IMR-90 (cell line): ENCODE measurements around the gene ZNF600. TPM values are rescaled to one million over a fixed set of nuclear protein-coding genes. Genes with fewer than 3 reads are reported as not detected.

ENCODE experiments used
- ATAC-seq: fragments of 200-7000 bp; cut with Tn5 transposase; 2 replicates; pipeline ENCODE4 v1.9.1; 2020; ENCODE audit warnings: low read depth, mild to moderate bottlenecking, moderate library complexity
- BruUV-seq: library from RNA; stranded (reverse); fragments of 400-500 nt; replicated peaks from 2 replicates; lab custom pipeline; 2021; lab: Mats Ljungman, UMichigan
- CTCF ChIA-PET: fragments of 300-600 bp; formaldehyde crosslinking; extraction: SDS; loops from one replicate; lab custom pipeline; 2021; ENCODE audit warnings: antibody characterized with exemption; lab: Yijun Ruan, JAX
- POLR2A ChIA-PET: fragments of 300-600 bp; sonication (Branson Sonifier 250); formaldehyde crosslinking; loops from one replicate; lab custom pipeline; 2022; ENCODE audit warnings: antibody characterized with exemption; ENCODE audit not compliant: unreplicated experiment; lab: Charles Lee
- DNase-seq: peaks from one replicate; pipeline ENCODE4 v3.0.0; 2013
- H2AFZ ChIP-seq: replicated peaks from 2 replicates; pipeline ENCODE3; 2013; ENCODE audit warnings: low read length, mild to moderate bottlenecking; ENCODE audit not compliant: poor library complexity
- H2AK5ac ChIP-seq: 2 replicates; pipeline ENCODE4 v1.6.1; 2013; ENCODE audit warnings: low read depth, low read length, inconsistent platforms
- H2AK9ac ChIP-seq: replicated peaks from 2 replicates; pipeline ENCODE3; 2013; ENCODE audit warnings: mild to moderate bottlenecking, low read depth, low read length, moderate library complexity; ENCODE audit not compliant: poor library complexity
- H2BK120ac ChIP-seq: 2 replicates; pipeline ENCODE4 v1.6.1; 2013; ENCODE audit warnings: low read depth, low read length, inconsistent platforms
- H2BK15ac ChIP-seq: 3 replicates; pipeline ENCODE4 v1.6.1; 2013; ENCODE audit warnings: low read depth, low read length, inconsistent platforms
- H2BK20ac ChIP-seq: 2 replicates; pipeline ENCODE4 v1.6.1; 2013; ENCODE audit warnings: low read depth, mild to moderate bottlenecking, inconsistent platforms, low read length, moderate library complexity
- H2BK5ac ChIP-seq: 2 replicates; pipeline ENCODE4 v1.6.1; 2013; ENCODE audit warnings: mild to moderate bottlenecking, low read depth, low read length, inconsistent platforms; ENCODE audit not compliant: poor library complexity, severe bottlenecking
- H3K14ac ChIP-seq: replicated peaks from 2 replicates; pipeline ENCODE4 v1.6.1; 2013; ENCODE audit warnings: low read depth, low read length, inconsistent platforms
- H3K18ac ChIP-seq: 2 replicates; pipeline ENCODE4 v1.6.1; 2013; ENCODE audit warnings: low read depth, low read length, control low read depth
- H3K23ac ChIP-seq: 2 replicates; pipeline ENCODE4 v1.6.1; 2013; ENCODE audit warnings: low read depth, low read length, inconsistent platforms
- H3K27ac ChIP-seq: 2 replicates; pipeline ENCODE4 v1.5.1; 2013; ENCODE audit warnings: mild to moderate bottlenecking, control low read depth, low read length; ENCODE audit not compliant: insufficient read depth
- H3K27me3 ChIP-seq: 2 replicates; pipeline ENCODE4 v1.6.1; 2013; ENCODE audit warnings: low read length; ENCODE audit not compliant: control insufficient read depth, insufficient read depth
- H3K36me3 ChIP-seq: 2 replicates; pipeline ENCODE4 v1.6.1; 2013; ENCODE audit warnings: low read length, mixed read lengths; ENCODE audit not compliant: control insufficient read depth, insufficient read depth
- H3K4ac ChIP-seq: 2 replicates; pipeline ENCODE4 v1.6.1; 2013; ENCODE audit warnings: low read depth, low read length, inconsistent platforms
- H3K4me1 ChIP-seq: 2 replicates; pipeline ENCODE4 v1.6.1; 2013; ENCODE audit warnings: low read length, mixed read lengths; ENCODE audit not compliant: control insufficient read depth, insufficient read depth
- H3K4me2 ChIP-seq: 2 replicates; pipeline ENCODE4 v1.6.1; 2013; ENCODE audit warnings: low read depth, mild to moderate bottlenecking, control low read depth, low read length, moderate library complexity
- H3K4me3 ChIP-seq: 2 replicates; pipeline ENCODE4 v1.5.1; 2013; ENCODE audit warnings: low read depth, mild to moderate bottlenecking, control low read depth, low read length, moderate library complexity; ENCODE audit not compliant: insufficient read depth
- H3K56ac ChIP-seq: 2 replicates; pipeline ENCODE4 v1.6.1; 2013; ENCODE audit warnings: low read length, inconsistent platforms; ENCODE audit not compliant: insufficient read depth; ENCODE audit errors: extremely low read depth
- H3K79me1 ChIP-seq, 2 experiments: 2 replicates each; pipeline ENCODE4 v1.6.1; 2013; ENCODE audit warnings: low read length in 2 of 2, inconsistent platforms in 1 of 2, low read depth in 1 of 2
- H3K9ac ChIP-seq: 2 replicates; pipeline ENCODE4 v1.6.1; 2013; ENCODE audit warnings: low read depth, low read length, control low read depth
- H3K9me1 ChIP-seq: 2 replicates; pipeline ENCODE4 v1.6.1; 2013; ENCODE audit warnings: low read length, inconsistent platforms; ENCODE audit not compliant: insufficient read depth
- H3K9me3 ChIP-seq: 2 replicates; pipeline ENCODE4 v1.6.1; 2013; ENCODE audit warnings: low read length; ENCODE audit not compliant: control insufficient read depth, insufficient read depth
- H4K20me1 ChIP-seq: 2 replicates; pipeline ENCODE4 v1.6.1; 2013; ENCODE audit warnings: low read length, inconsistent platforms; ENCODE audit not compliant: insufficient read depth
- H4K5ac ChIP-seq: 2 replicates; pipeline ENCODE4 v1.6.1; 2013; ENCODE audit warnings: mild to moderate bottlenecking, low read depth, low read length, control low read depth
- H4K8ac ChIP-seq, 2 experiments: 2 replicates each; pipeline ENCODE4 v1.6.1; 2013; ENCODE audit warnings: low read depth in 2 of 2, low read length in 2 of 2, control low read depth in 1 of 2, inconsistent platforms in 1 of 2
- H4K91ac ChIP-seq: 2 replicates; pipeline ENCODE4 v1.6.1; 2013; ENCODE audit warnings: low read depth, low read length, inconsistent platforms; ENCODE audit not compliant: insufficient read depth
- BHLHE40 ChIP-seq: fragments of 150-350 bp; IDR thresholded peaks from 2 replicates; pipeline ENCODE4 v1.6.1; 2016; ENCODE audit warnings: mild to moderate bottlenecking, low read depth, low read length
- CEBPB ChIP-seq: IDR thresholded peaks from 2 replicates; pipeline ENCODE4 v1.6.1; 2012; ENCODE audit warnings: low read depth, low read length, improper control_type of control experiment
- CHD1 ChIP-seq: IDR thresholded peaks from 2 replicates; pipeline ENCODE4 v1.6.1; 2012; ENCODE audit warnings: low read depth, low read length, improper control_type of control experiment
- CTCF ChIP-seq: conservative IDR thresholded peaks from 2 replicates; pipeline ENCODE4 v1.5.1; 2012; ENCODE audit warnings: mild to moderate bottlenecking, low read depth, low read length, improper control_type of control experiment
- ELK1 ChIP-seq: fragments of 150-350 bp; IDR thresholded peaks from 2 replicates; pipeline ENCODE4 v1.6.1; 2016; ENCODE audit warnings: low read depth, mild to moderate bottlenecking, low read length, moderate library complexity, borderline replicate concordance
- FOS ChIP-seq: fragments of 150-350 bp; IDR thresholded peaks from 2 replicates; pipeline ENCODE4 v1.6.1; 2016; ENCODE audit warnings: low read depth, low read length
- MAFK ChIP-seq: IDR thresholded peaks from 2 replicates; pipeline ENCODE4 v1.6.1; 2012; ENCODE audit warnings: low read depth, low read length, improper control_type of control experiment
- MAZ ChIP-seq: IDR thresholded peaks from 2 replicates; pipeline ENCODE4 v1.6.1; 2012; ENCODE audit warnings: low read depth, mild to moderate bottlenecking, low read length, improper control_type of control experiment, moderate library complexity, borderline replicate concordance
- MXI1 ChIP-seq: IDR thresholded peaks from 2 replicates; pipeline ENCODE4 v1.6.1; 2012; ENCODE audit warnings: low read depth, mild to moderate bottlenecking, low read length, moderate library complexity, borderline replicate concordance
- NFE2L2 ChIP-seq: fragments of 150-350 bp; IDR thresholded peaks from 2 replicates; pipeline ENCODE4 v1.6.1; 2016; ENCODE audit warnings: low read depth, mild to moderate bottlenecking, low read length
- POLR2A ChIP-seq: IDR thresholded peaks from 2 replicates; pipeline ENCODE4 v1.6.1; 2012; ENCODE audit warnings: mild to moderate bottlenecking, low read depth, low read length
- RAD21 ChIP-seq: IDR thresholded peaks from 2 replicates; pipeline ENCODE4 v1.6.1; 2012; ENCODE audit warnings: low read length, improper control_type of control experiment
- RCOR1 ChIP-seq: IDR thresholded peaks from 2 replicates; pipeline ENCODE4 v1.6.1; 2012; ENCODE audit warnings: mild to moderate bottlenecking, low read length, improper control_type of control experiment; ENCODE audit not compliant: insufficient replicate concordance
- RFX5 ChIP-seq: IDR thresholded peaks from 2 replicates; pipeline ENCODE4 v1.8.0; 2012; ENCODE audit warnings: low read depth, mild to moderate bottlenecking, low read length, moderate library complexity
- SMC3 ChIP-seq: fragments of 150-350 bp; IDR thresholded peaks from 2 replicates; pipeline ENCODE4 v1.6.1; 2016; ENCODE audit warnings: low read depth, mild to moderate bottlenecking, antibody characterized with exemption, low read length, moderate library complexity
- WGBS, 2 experiments: methylation state at CpG; one replicate each; pipeline versions ENCODE4 v1.1.5 to v1.1.7; 2013; ENCODE audit warnings: missing lambda C conversion rate in 2 of 2; ENCODE audit not compliant: insufficient read length in 1 of 2; ENCODE audit errors: extremely low coverage in 2 of 2; 5-methylcytosine and 5-hydroxymethylcytosine counted together
- dilution Hi-C: fragments of 300-500 bp; cut with HindIII; formaldehyde crosslinking; loops from one replicate; pipeline ENCODE4 v1.14.3; 2018; ENCODE audit warnings: low sequenced_read_pairs; ENCODE audit not compliant: unreplicated experiment
- in situ Hi-C: fragments of 300-500 bp; cut with MboI; formaldehyde crosslinking; loops from 3 replicates; pipeline ENCODE4 v1.14.3; 2019; ENCODE audit warnings: low sequenced_read_pairs, inconsistent platforms, mixed read lengths
- intact Hi-C: fragments of 100-400 bp; cut with micrococcal nuclease; formaldehyde crosslinking; loops from 2 replicates; pipeline ENCODE4 v1.10.0; 2022
- polyA plus RNA-seq, 3 experiments: library from polyadenylated mRNA; depleted of rRNA; stranded (reverse); fragments of >200 nt; gene quantifications; 2 replicates each; pipeline ENCODE4 v1.2.3, GENCODE V29; 2012; ENCODE audit warnings: low replicate concordance in 1 of 3
- total RNA-seq: library from RNA; depleted of rRNA; stranded (reverse); fragments of >200 nt; gene quantifications from 2 replicates; pipeline ENCODE4 v1.2.3, GENCODE V29; 2012
- TF ChIP-seq, protein P1 (sequence below): fragments of 150-350 bp; IDR thresholded peaks from 2 replicates; pipeline ENCODE4 v1.6.1; 2017; ENCODE audit warnings: mild to moderate bottlenecking, antibody characterized with exemption, low read length, low read depth

Gene ZNF600
- total and polyA plus RNA-seq, 2 of the 4 experiments (the other 2 are of a cell fraction): 4.0 to 4.1 TPM

DNA sequence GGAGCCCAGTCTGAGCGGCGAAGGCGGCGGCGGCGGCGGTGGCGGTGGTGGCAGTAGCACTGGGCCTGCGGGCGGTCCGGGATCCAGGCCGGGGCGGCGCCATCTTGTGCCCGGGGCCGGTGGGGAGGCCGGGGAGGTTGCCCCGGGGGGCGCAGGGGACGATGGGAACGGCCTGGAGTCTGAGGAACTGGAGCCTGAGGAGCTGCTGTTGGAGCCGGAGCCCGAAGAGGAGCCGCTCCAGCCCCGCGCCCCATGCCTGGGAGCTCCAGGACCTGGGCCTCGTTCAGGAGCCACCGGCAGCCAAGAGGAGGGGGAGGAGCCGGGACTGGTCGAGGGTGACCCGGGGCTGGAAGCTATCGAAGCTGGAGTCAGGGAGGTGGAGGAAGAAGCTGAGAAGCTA, 23.2 kb upstream of the ZNF600 start:
- CTCF ChIA-PET: no interaction called here
- no peak overlapping the region for H4K91ac ChIP-seq
- no peak overlapping the region for H2BK15ac ChIP-seq
- H3K18ac ChIP-seq: no peak overlapping the region
- in situ Hi-C loops: no loop called here
- H3K23ac ChIP-seq: no peak overlapping the region
- H2BK5ac ChIP-seq: no peak overlapping the region
- H2AK9ac ChIP-seq: no peak overlapping the region
- no peak overlapping the region for H3K14ac ChIP-seq
- H3K9ac ChIP-seq: no peak overlapping the region
- no peak overlapping the region for H2AK5ac ChIP-seq
- BruUV-seq: no TSS peak
- H3K36me3 ChIP-seq: peaks cover 37% of the 10 kb centered on the region
- DNase-seq: no peak
- H2AFZ ChIP-seq: no peak overlapping the region
- H3K4ac ChIP-seq: no peak overlapping the region
- H4K8ac ChIP-seq: no peak overlapping the region
- H2BK20ac ChIP-seq: no peak overlapping the region
- no peaks in the 10 kb centered on the region for H3K79me1 ChIP-seq
- H3K4me1 ChIP-seq: no peaks in the 10 kb centered on the region
- no peak for ATAC-seq
- 97% methylated on average over 5 of the region's 32 CpGs; no CpG with 5 or more reads in 1 of the 2 experiments for WGBS, 2 experiments
- POLR2A ChIA-PET: no interaction called here
- intact Hi-C loops: no loop called here
- H3K56ac ChIP-seq: no peak overlapping the region
- H3K9me1 ChIP-seq: no peaks in the 10 kb centered on the region
- H3K4me3 ChIP-seq: no peak overlapping the region
- TF ChIP-seq CTCF (no peak), CHD1 (no peak), SMC3 (no peak), FOS (no peak), CEBPB (no peak), MXI1 (no peak), RAD21 (no peak), RFX5 (no peak), MAZ (no peak), MAFK (no peak), NFE2L2 (no peak), ELK1 (no peak), POLR2A (no peak), BHLHE40 (no peak), RCOR1 (no peak)
- TF ChIP-seq, protein P1, sequence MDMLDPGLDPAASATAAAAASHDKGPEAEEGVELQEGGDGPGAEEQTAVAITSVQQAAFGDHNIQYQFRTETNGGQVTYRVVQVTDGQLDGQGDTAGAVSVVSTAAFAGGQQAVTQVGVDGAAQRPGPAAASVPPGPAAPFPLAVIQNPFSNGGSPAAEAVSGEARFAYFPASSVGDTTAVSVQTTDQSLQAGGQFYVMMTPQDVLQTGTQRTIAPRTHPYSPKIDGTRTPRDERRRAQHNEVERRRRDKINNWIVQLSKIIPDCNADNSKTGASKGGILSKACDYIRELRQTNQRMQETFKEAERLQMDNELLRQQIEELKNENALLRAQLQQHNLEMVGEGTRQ: no peak
- no peak overlapping the region for H3K27ac ChIP-seq
- H2BK120ac ChIP-seq: no peak overlapping the region
- peaks cover 36% of the 10 kb centered on the region for H3K9me3 ChIP-seq
- H3K27me3 ChIP-seq: no peaks in the 10 kb centered on the region
- H4K20me1 ChIP-seq: no peaks in the 10 kb centered on the region
- dilution Hi-C loops: no loop called here
- no peak overlapping the region for H3K4me2 ChIP-seq
- H4K5ac ChIP-seq: no peak overlapping the region
